Prostate gland (tissue), 2 donors: ENCODE data around the gene APOM.

Experiments
- CTCF ChIP-seq, 4 experiments: fragments of 200-600 bp in 2 of 4; fragments of 450-650 bp in 2 of 4; sonication (generic) in 2 of 4; IDR thresholded peaks; 1 replicate in 3 of 4; 2 replicates in 1 of 4; pipeline ENCODE4 v1.5.1; 2016 to 2019; ENCODE audit warnings: antibody characterized with exemption in 4 of 4, mild to moderate bottlenecking in 2 of 4, moderate library complexity in 2 of 4
- POLR2A ChIP-seq: fragments of 450-650 bp; IDR thresholded peaks from one replicate; pipeline ENCODE4 v1.6.1; 2016; ENCODE audit warnings: antibody characterized with exemption, mild to moderate bottlenecking

GRCh38 chr6:31634969-31635575, 20.6 kb upstream of the APOM start:
- TF ChIP-seq POLR2A (no peak), CTCF (IDR thresholded peaks at IDR 0.05) (no peak)
